IMR-90 (cell line): ENCODE data around the gene SLC25A19.

Experiments
- RFX5 ChIP-seq: IDR thresholded peaks from 2 replicates; pipeline ENCODE4 v1.8.0; 2012; ENCODE audit warnings: low read depth, mild to moderate bottlenecking, low read length, moderate library complexity
- SMC3 ChIP-seq: fragments of 150-350 bp; IDR thresholded peaks from 2 replicates; pipeline ENCODE4 v1.6.1; 2016; ENCODE audit warnings: low read depth, mild to moderate bottlenecking, antibody characterized with exemption, low read length, moderate library complexity
- TF ChIP-seq, protein P1 (sequence below): conservative IDR thresholded peaks from 2 replicates; pipeline ENCODE4 v1.5.1; 2012; ENCODE audit warnings: mild to moderate bottlenecking, low read depth, low read length, improper control_type of control experiment
- TF ChIP-seq, protein P2 (sequence below): fragments of 150-350 bp; IDR thresholded peaks from 2 replicates; pipeline ENCODE4 v1.6.1; 2017; ENCODE audit warnings: mild to moderate bottlenecking, antibody characterized with exemption, low read length, low read depth
- TF ChIP-seq, protein P3 (sequence below): fragments of 150-350 bp; IDR thresholded peaks from 2 replicates; pipeline ENCODE4 v1.6.1; 2016; ENCODE audit warnings: low read depth, mild to moderate bottlenecking, low read length, moderate library complexity, borderline replicate concordance

DNA sequence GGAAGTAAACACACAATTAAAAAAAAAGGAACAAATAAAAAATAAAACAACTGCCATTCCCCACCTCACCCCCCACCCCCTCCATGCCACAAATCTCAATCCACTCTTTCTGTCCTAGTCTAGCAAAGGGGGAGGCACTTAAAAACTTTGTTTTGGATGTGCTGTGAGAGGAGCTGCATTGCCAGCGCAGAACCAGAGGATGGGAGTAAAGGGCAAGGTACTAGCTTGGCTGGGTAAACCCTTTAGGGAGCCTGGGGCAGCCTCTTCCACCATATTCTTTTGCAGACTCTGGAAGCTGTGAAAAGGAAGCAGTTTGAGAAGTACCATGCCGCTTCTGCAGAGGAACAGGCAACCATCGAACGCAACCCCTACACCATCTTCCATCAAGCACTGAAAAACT lies 26.2 kb downstream of the SLC25A19 start:
- TF ChIP-seq RFX5 (no peak), SMC3 (no peak)
- TF ChIP-seq, protein P1, sequence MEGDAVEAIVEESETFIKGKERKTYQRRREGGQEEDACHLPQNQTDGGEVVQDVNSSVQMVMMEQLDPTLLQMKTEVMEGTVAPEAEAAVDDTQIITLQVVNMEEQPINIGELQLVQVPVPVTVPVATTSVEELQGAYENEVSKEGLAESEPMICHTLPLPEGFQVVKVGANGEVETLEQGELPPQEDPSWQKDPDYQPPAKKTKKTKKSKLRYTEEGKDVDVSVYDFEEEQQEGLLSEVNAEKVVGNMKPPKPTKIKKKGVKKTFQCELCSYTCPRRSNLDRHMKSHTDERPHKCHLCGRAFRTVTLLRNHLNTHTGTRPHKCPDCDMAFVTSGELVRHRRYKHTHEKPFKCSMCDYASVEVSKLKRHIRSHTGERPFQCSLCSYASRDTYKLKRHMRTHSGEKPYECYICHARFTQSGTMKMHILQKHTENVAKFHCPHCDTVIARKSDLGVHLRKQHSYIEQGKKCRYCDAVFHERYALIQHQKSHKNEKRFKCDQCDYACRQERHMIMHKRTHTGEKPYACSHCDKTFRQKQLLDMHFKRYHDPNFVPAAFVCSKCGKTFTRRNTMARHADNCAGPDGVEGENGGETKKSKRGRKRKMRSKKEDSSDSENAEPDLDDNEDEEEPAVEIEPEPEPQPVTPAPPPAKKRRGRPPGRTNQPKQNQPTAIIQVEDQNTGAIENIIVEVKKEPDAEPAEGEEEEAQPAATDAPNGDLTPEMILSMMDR = no peak
- TF ChIP-seq, protein P2, sequence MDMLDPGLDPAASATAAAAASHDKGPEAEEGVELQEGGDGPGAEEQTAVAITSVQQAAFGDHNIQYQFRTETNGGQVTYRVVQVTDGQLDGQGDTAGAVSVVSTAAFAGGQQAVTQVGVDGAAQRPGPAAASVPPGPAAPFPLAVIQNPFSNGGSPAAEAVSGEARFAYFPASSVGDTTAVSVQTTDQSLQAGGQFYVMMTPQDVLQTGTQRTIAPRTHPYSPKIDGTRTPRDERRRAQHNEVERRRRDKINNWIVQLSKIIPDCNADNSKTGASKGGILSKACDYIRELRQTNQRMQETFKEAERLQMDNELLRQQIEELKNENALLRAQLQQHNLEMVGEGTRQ = no peak
- TF ChIP-seq, protein P3, sequence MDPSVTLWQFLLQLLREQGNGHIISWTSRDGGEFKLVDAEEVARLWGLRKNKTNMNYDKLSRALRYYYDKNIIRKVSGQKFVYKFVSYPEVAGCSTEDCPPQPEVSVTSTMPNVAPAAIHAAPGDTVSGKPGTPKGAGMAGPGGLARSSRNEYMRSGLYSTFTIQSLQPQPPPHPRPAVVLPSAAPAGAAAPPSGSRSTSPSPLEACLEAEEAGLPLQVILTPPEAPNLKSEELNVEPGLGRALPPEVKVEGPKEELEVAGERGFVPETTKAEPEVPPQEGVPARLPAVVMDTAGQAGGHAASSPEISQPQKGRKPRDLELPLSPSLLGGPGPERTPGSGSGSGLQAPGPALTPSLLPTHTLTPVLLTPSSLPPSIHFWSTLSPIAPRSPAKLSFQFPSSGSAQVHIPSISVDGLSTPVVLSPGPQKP = no peak
